HL-60 (cell line): ENCODE measurements around the gene NUSAP1.

Source experiments
- DNase-seq, 2 experiments: peaks; one replicate each; pipeline ENCODE4 v3.0.0-alpha.2; 2010 to 2020; ENCODE audit warnings: low read depth in 1 of 2, low spot score in 1 of 2
- H3K27ac ChIP-seq: fragments of 250-450 bp; sonication (Bioruptor Pico); replicated peaks from 2 replicates; pipeline ENCODE4 v1.5.1; 2020; ENCODE audit warnings: mild to moderate bottlenecking, moderate library complexity
- H3K27me3 ChIP-seq: fragments of 250-450 bp; sonication (Bioruptor Pico); 2 replicates; pipeline ENCODE4 v1.5.1; 2021; ENCODE audit warnings: mild to moderate bottlenecking, moderate library complexity; ENCODE audit not compliant: insufficient read depth, poor library complexity, severe bottlenecking
- H3K4me3 ChIP-seq: replicated peaks from 2 replicates; pipeline ENCODE4 v1.5.1; 2011; ENCODE audit warnings: mild to moderate bottlenecking, control low read depth, low read length; ENCODE audit not compliant: insufficient read depth
- CTCF ChIP-seq: IDR thresholded peaks from one replicate; pipeline ENCODE4 v1.5.1; 2011; ENCODE audit warnings: low read length, control low read depth, inconsistent platforms; ENCODE audit not compliant: insufficient read depth
- GABPA ChIP-seq: IDR thresholded peaks from 2 replicates; pipeline ENCODE4 v1.6.1; 2012; ENCODE audit warnings: low read depth
- POLR2AphosphoS5 ChIP-seq: IDR thresholded peaks from 2 replicates; pipeline ENCODE4 v1.6.1; 2012; ENCODE audit warnings: low read depth
- REST ChIP-seq: IDR thresholded peaks from 2 replicates; pipeline ENCODE4 v1.6.1; 2012; ENCODE audit warnings: low read depth; ENCODE audit not compliant: insufficient replicate concordance
- SPI1 ChIP-seq: IDR thresholded peaks from 2 replicates; pipeline ENCODE4 v1.6.1; 2012; ENCODE audit warnings: low read depth, mild to moderate bottlenecking, borderline replicate concordance

The NUSAP1 gene

GRCh38 chr15:41331281-41331680, 1.4 kb upstream of the NUSAP1 start:
- no peak for TF ChIP-seq GABPA
- TF ChIP-seq POLR2AphosphoS5: no peak
- TF ChIP-seq REST: no peak
- TF ChIP-seq CTCF: no peak
- TF ChIP-seq SPI1: no peak
- H3K27me3 ChIP-seq: no peaks in the 10 kb centered on the region
- peak overlapping the region; percentile 92 for H3K4me3 ChIP-seq
- DNase-seq: no peak
- H3K27ac ChIP-seq: peak overlapping the region; percentile 91; the same call in 1 of the 2 replicates

GRCh38 chr15:41331833-41332193, 868 bp upstream of the NUSAP1 start:
- peak overlapping the region; percentile 92 for H3K4me3 ChIP-seq
- no peak for DNase-seq
- no peak for TF ChIP-seq REST
- no peak for TF ChIP-seq GABPA
- TF ChIP-seq CTCF: no peak
- TF ChIP-seq POLR2AphosphoS5: no peak
- TF ChIP-seq SPI1: no peak
- H3K27ac ChIP-seq: peak overlapping the region; percentile 91
- no peaks in the 10 kb centered on the region for H3K27me3 ChIP-seq

- peak overlapping the region; percentile 81 for H3K4me3 ChIP-seq
- TF ChIP-seq SPI1 (peak; percentile 79; the same call in 1 of the 2 replicates), CTCF (no peak)
- peak; percentile 71 to 73 for DNase-seq
- no peaks in the 10 kb centered on the region for H3K27me3 ChIP-seq
- peak overlapping the region; percentile 87 for H3K27ac ChIP-seq
Measured at GRCh38 chr15:41333026-41333562, 413 bp downstream of the NUSAP1 start.
